HL-60 (cell line): Measurements from ENCODE around the gene PGAM5.

Source experiments
- POLR2AphosphoS5 ChIP-seq: IDR thresholded peaks from 2 replicates; pipeline ENCODE4 v1.6.1; 2012; ENCODE audit warnings: low read depth
- TF ChIP-seq, protein P1 (sequence below): IDR thresholded peaks from one replicate; pipeline ENCODE4 v1.5.1; 2011; ENCODE audit warnings: low read length, control low read depth, inconsistent platforms; ENCODE audit not compliant: insufficient read depth

GRCh38 chr12:132711080-132711843 lies 620 bp downstream of the PGAM5 start:
- no peak; the same call in 1 of the 2 replicates for TF ChIP-seq POLR2AphosphoS5
- TF ChIP-seq, protein P1, sequence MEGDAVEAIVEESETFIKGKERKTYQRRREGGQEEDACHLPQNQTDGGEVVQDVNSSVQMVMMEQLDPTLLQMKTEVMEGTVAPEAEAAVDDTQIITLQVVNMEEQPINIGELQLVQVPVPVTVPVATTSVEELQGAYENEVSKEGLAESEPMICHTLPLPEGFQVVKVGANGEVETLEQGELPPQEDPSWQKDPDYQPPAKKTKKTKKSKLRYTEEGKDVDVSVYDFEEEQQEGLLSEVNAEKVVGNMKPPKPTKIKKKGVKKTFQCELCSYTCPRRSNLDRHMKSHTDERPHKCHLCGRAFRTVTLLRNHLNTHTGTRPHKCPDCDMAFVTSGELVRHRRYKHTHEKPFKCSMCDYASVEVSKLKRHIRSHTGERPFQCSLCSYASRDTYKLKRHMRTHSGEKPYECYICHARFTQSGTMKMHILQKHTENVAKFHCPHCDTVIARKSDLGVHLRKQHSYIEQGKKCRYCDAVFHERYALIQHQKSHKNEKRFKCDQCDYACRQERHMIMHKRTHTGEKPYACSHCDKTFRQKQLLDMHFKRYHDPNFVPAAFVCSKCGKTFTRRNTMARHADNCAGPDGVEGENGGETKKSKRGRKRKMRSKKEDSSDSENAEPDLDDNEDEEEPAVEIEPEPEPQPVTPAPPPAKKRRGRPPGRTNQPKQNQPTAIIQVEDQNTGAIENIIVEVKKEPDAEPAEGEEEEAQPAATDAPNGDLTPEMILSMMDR: no peak
